ENCODE measurements around the gene ARHGAP4.

ARHGAP4 gene

GRCh38 chrX:153865685-153866084 is 60.4 kb downstream of the ARHGAP4 start:
- no peak for DNase-seq

DNA sequence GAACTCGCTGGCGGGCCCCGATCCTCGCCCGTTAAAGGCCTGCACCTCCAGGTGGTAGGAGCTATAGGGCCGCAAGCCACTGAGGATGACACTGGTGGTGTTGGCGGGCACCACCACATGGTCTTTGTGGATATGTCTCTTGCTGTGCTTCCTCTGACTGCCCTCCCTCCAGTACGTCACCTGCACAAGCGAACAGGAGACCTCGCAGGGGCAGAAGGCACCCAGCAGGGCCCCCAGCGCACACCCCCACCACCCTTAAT is 60.8 kb downstream of the ARHGAP4 start:
- DNase-seq = no peak

GRCh38 chrX:153864561-153865320 is 61.3 kb downstream of the ARHGAP4 start:
- no peak for DNase-seq

DNA sequence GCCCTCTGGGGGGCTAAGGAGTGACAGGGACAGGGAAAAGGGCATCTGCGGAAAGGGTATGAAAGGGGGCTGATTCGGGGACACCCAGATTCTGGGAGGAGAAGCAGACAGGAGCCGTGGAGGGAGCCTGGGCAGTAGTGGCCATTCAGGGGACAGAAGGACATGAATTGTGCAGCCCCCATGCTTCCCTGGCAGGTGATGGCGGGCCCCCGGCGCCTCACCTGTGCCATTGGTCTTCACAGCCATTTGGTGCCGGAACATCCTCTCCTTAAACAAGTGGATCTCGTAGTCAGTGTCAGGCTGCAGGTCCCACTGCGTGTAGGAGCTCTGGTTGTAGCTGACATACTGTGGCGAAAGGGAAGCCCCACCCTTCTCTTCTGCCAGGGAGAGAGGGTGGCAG is 62.0 kb downstream of the ARHGAP4 start:
- no peak for DNase-seq

GRCh38 chrX:153863251-153863991 is 62.6 kb downstream of the ARHGAP4 start:
- DNase-seq = no peak

DNA sequence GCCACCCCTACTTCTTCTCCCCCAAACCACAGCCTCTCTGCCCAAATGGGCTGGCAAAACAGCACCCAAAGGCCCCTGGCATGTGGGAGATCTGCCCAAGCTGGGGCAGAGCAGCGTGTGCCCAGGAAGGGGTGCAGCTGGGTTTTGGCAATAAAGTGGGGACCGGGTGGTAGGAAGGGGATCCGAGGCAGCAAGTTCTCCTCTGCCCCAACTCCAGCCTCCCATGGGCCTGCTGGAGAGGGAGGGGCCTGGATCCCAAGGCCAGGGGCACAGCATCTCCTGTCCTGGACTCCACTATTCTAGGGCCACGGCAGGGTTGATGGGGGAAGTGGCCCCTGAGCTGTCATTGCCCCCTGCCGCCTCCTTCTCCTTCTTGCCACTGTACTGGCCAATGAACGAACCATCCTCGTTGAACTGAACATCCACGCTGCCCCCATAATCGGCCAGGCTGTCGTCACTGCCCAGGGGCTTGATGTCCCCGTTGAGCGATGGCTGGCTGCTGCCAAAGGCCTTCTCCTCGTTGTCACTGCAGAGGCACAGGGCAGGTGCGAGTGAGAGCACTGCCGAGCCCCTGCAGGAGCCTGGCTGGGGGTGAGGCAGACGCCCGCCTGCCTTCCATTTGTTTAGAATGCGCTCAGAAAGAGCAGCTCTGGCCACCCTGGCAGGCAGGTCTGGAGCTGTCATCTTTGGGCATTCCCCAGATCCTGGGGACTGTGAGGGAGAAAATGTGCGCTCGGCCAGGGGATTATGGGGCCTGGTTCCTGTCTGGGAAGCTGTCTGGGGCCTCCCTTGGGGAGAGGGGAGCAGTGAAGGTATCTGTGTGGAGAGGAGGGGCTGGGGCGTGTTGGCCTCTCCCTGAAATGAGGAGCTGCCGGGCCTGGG is 63.5 kb downstream of the ARHGAP4 start:
- DNase-seq = no peak

DNA sequence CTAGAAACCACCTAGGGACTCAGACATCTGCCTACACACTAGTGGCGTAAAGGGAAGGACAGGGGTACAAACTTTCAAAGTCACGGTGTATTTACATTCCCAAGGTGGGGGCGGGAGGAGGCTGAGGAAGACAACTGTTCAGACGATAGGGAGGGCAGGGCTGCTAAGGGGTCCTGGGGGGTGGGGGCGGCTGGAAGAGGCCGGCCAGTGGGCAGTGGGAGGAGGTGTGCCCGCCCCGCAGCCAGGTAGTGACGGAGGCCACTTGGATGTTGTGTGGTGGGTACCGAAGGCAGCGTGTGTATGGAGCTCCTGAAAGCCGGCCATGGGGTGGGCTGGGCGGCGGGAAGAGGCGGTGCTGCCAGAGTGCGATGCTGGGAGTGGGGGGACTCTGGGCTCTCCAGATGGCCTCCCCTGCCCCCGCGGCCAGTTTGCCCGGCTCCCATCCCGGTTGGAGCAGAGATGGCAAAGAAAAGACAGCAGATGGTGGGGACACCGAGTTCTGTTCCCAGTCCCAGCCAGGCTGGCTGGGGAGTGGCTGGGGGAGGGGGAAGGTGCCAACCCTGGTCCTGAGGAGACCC is 64.2 kb downstream of the ARHGAP4 start:
- DNase-seq = no peak

GRCh38 chrX:153861151-153861550 is 64.9 kb downstream of the ARHGAP4 start:
- no peak for DNase-seq
